Astrocyte (in vitro differentiated cells and primary cell): ENCODE measurements around the gene INPP5J. TPM values are rescaled to one million over a fixed set of nuclear protein-coding genes. Genes with fewer than 3 reads are reported as not detected.

ENCODE experiments used
- DNase-seq: peaks from one replicate; pipeline ENCODE4 v3.0.0-alpha.2; 2010; ENCODE audit warnings: low read depth
- FAIRE-seq: peaks from 2 replicates; lab custom pipeline; 2011; peaks lifted over from hg19 to GRCh38; lab: Jason Lieb, UNC
- H2AFZ ChIP-seq: 2 replicates; pipeline ENCODE4 v1.6.0; 2012; ENCODE audit warnings: low read depth, low read length, inconsistent platforms
- H3K27ac ChIP-seq: 2 replicates; pipeline ENCODE4 v1.5.1; 2011; ENCODE audit warnings: low read depth, low read length, inconsistent platforms
- H3K27me3 ChIP-seq: 2 replicates; pipeline ENCODE4 v1.6.0; 2011; ENCODE audit warnings: low read length, inconsistent platforms; ENCODE audit not compliant: insufficient read depth
- H3K36me3 ChIP-seq: 2 replicates; pipeline ENCODE4 v1.5.1; 2011; ENCODE audit warnings: low read length, inconsistent platforms; ENCODE audit not compliant: insufficient read depth
- H3K4me1 ChIP-seq: 2 replicates; pipeline ENCODE4 v1.5.1; 2011; ENCODE audit warnings: low read length, inconsistent platforms; ENCODE audit not compliant: insufficient read depth
- H3K4me2 ChIP-seq: 2 replicates; pipeline ENCODE4 v1.6.0; 2012; ENCODE audit warnings: low read length, inconsistent platforms
- H3K4me3 ChIP-seq: 2 replicates; pipeline ENCODE4 v1.5.1; 2011; ENCODE audit warnings: low read depth, mild to moderate bottlenecking, low read length, inconsistent platforms; ENCODE audit not compliant: insufficient read depth
- H3K79me2 ChIP-seq: 2 replicates; pipeline ENCODE4 v1.6.0; 2012; ENCODE audit warnings: mild to moderate bottlenecking, low read length, inconsistent platforms; ENCODE audit not compliant: insufficient read depth
- H3K9ac ChIP-seq: 2 replicates; pipeline ENCODE4 v1.6.0; 2012; ENCODE audit warnings: mild to moderate bottlenecking, low read length, inconsistent platforms
- H3K9me3 ChIP-seq: 2 replicates; pipeline ENCODE4 v1.5.1; 2012; ENCODE audit warnings: low read depth, mild to moderate bottlenecking, low read length, inconsistent platforms; ENCODE audit not compliant: insufficient read depth
- H4K20me1 ChIP-seq: 2 replicates; pipeline ENCODE4 v1.6.0; 2012; ENCODE audit warnings: low read length, inconsistent platforms; ENCODE audit not compliant: insufficient read depth
- H3K27ac Mint-ChIP-seq: one replicate; pipeline ENCODE4 v1.8.0; 2021; ENCODE audit warnings: mild to moderate bottlenecking, mixed read lengths; ENCODE audit not compliant: unreplicated experiment
- H3K27me3 Mint-ChIP-seq: one replicate; pipeline ENCODE4 v1.8.0; 2021; ENCODE audit warnings: low read depth, mixed read lengths; ENCODE audit not compliant: unreplicated experiment
- H3K36me3 Mint-ChIP-seq: one replicate; pipeline ENCODE4 v1.8.0; 2021; ENCODE audit warnings: low read depth, mixed read lengths; ENCODE audit not compliant: unreplicated experiment
- H3K4me1 Mint-ChIP-seq: one replicate; pipeline ENCODE4 v1.8.0; 2021; ENCODE audit warnings: low read depth, mixed read lengths; ENCODE audit not compliant: unreplicated experiment
- H3K4me3 Mint-ChIP-seq: one replicate; pipeline ENCODE4 v1.8.0; 2021; ENCODE audit warnings: mild to moderate bottlenecking, moderate library complexity, mixed read lengths; ENCODE audit not compliant: unreplicated experiment
- H3K9me3 Mint-ChIP-seq: one replicate; pipeline ENCODE4 v1.8.0; 2021; ENCODE audit warnings: mild to moderate bottlenecking, mixed read lengths; ENCODE audit not compliant: unreplicated experiment
- CTCF ChIP-seq: IDR thresholded peaks from 2 replicates; pipeline ENCODE4 v1.5.1; 2011; ENCODE audit warnings: low read depth, mild to moderate bottlenecking, inconsistent platforms, low read length, moderate library complexity; ENCODE audit not compliant: insufficient read depth
- EZH2 ChIP-seq: IDR thresholded peaks from 2 replicates; pipeline ENCODE4 v1.6.1; 2012; ENCODE audit warnings: mild to moderate bottlenecking, low read length, inconsistent platforms; ENCODE audit not compliant: insufficient read depth
- microRNA-seq: library from miRNA; unstranded; fragments of <30 nt; microRNA quantifications from one replicate; pipeline ENCODE4 v1.2.0, GENCODE V29; 2020
- total RNA-seq: library from RNA; stranded (reverse); gene quantifications from 2 replicates; pipeline ENCODE4 v1.2.1, GENCODE V29; 2021

INPP5J gene
- total RNA-seq, 1 donor from 2014 or later = 3.0 TPM

GRCh38 chr22:31184015-31184414, 61.2 kb downstream of the INPP5J start:
- Mint-ChIP-seq H3K9me3 (no peaks in the 10 kb centered on the region), H3K27ac (no peak overlapping the region), H3K36me3 (peaks cover 14% of the 10 kb centered on the region), H3K27me3 (no peaks in the 10 kb centered on the region), H3K4me3 (no peak overlapping the region), H3K4me1 (peaks cover 2% of the 10 kb centered on the region)
- Histone ChIP-seq H3K79me2 (peaks cover 55% of the 10 kb centered on the region), H3K4me3 (no peak overlapping the region), H3K9me3 (no peaks in the 10 kb centered on the region), H3K27me3 (no peaks in the 10 kb centered on the region), H4K20me1 (peaks cover 16% of the 10 kb centered on the region), H3K36me3 (peaks cover 2% of the 10 kb centered on the region), H3K4me2 (no peak overlapping the region), H3K4me1 (peaks cover 6% of the 10 kb centered on the region), H3K27ac (no peak overlapping the region), H3K9ac (no peak overlapping the region), H2AFZ (no peak overlapping the region)
- TF ChIP-seq CTCF (no peak), EZH2 (no peak)
- FAIRE-seq (no peak), DNase-seq (no peak)

Small RNA genes within 50 kb of the gene (microRNA-seq; reads per million reads assigned to microRNA genes)
- 20.5 reads per million, percentile 47 among the genes with 10 or more reads in this experiment for gene MIR3928

Other genes starting within 250 kb of the INPP5J start
- gene MORC2, start 154.2 kb upstream of the INPP5J start, total RNA-seq = 39.7 and 45.9 TPM in 2 replicates
- gene TUG1, start 153.7 kb upstream of the INPP5J start, total RNA-seq = 107 and 121 TPM in 2 replicates
- 97.5 and 98.9 TPM in 2 replicates for gene SMTN, start 41.6 kb upstream of the INPP5J start, total RNA-seq
- gene SELENOM, start 15.4 kb upstream of the INPP5J start, total RNA-seq = 157 and 205 TPM in 2 replicates
- gene PLA2G3, start 17.5 kb downstream of the INPP5J start, total RNA-seq = not detected in 2 replicates
- 28.9 and 29.3 TPM in 2 replicates for gene RNF185, start 37.2 kb downstream of the INPP5J start, total RNA-seq
- gene LIMK2, start 89.3 kb downstream of the INPP5J start, total RNA-seq = 128 and 136 TPM in 2 replicates
- gene PIK3IP1, start 169.5 kb downstream of the INPP5J start, total RNA-seq = 21.4 and 22.3 TPM in 2 replicates
- gene PATZ1, start 223.4 kb downstream of the INPP5J start, total RNA-seq = 20.1 and 24.0 TPM in 2 replicates